Mesothelial cell of epicardium (in vitro differentiated cells): ENCODE measurements around the gene NGDN. TPM values are rescaled to one million over a fixed set of nuclear protein-coding genes. Genes with fewer than 3 reads are reported as not detected.

Source experiments
- DNase-seq, 2 experiments: peaks; one replicate each; pipeline ENCODE4 v3.0.0; 2021; ENCODE audit warnings: low spot score in 2 of 2; ENCODE audit not compliant: unreplicated experiment in 2 of 2
- H3K27ac Mint-ChIP-seq: 2 replicates; pipeline ENCODE4 v1.8.0; 2021; ENCODE audit warnings: mixed read lengths
- H3K27me3 Mint-ChIP-seq: 2 replicates; pipeline ENCODE4 v1.8.0; 2021; ENCODE audit warnings: low read depth, mixed read lengths
- H3K36me3 Mint-ChIP-seq: 2 replicates; pipeline ENCODE4 v1.8.0; 2021; ENCODE audit warnings: mixed read lengths
- H3K4me1 Mint-ChIP-seq: 2 replicates; pipeline ENCODE4 v1.8.0; 2021; ENCODE audit warnings: mixed read lengths
- H3K4me3 Mint-ChIP-seq: 2 replicates; pipeline ENCODE4 v1.8.0; 2021; ENCODE audit warnings: mild to moderate bottlenecking, moderate library complexity, mixed read lengths
- H3K9me3 Mint-ChIP-seq: 2 replicates; pipeline ENCODE4 v1.8.0; 2021; ENCODE audit warnings: mixed read lengths
- CTCF ChIP-seq: fragments of 200-600 bp; sonication (generic); IDR thresholded peaks from one replicate; pipeline ENCODE4 v1.5.0; 2021; ENCODE audit warnings: antibody characterized with exemption; ENCODE audit not compliant: unreplicated experiment
- total RNA-seq: library from RNA; stranded (reverse); gene quantifications from 3 replicates; pipeline ENCODE4 v1.2.1, GENCODE V29; 2021

The NGDN gene
- total RNA-seq, 1 donor from 2014 or later: 49.9 TPM

- Mint-ChIP-seq H3K27ac (no peak overlapping the region), H3K36me3 (no peaks in the 10 kb centered on the region), H3K9me3 (no peaks in the 10 kb centered on the region), H3K4me3 (no peak overlapping the region), H3K27me3 (peaks cover 39% of the 10 kb centered on the region), H3K4me1 (no peaks in the 10 kb centered on the region)
- no peak for TF ChIP-seq CTCF
- DNase-seq: no peak
These were observed 40.6 kb upstream of the NGDN start for GRCh38 chr14:23428686-23429495.

- peaks cover 46% of the 10 kb centered on the region for H3K27me3 Mint-ChIP-seq
- no peaks in the 10 kb centered on the region for H3K36me3 Mint-ChIP-seq
- TF ChIP-seq CTCF: no peak
- no peak overlapping the region for H3K27ac Mint-ChIP-seq
- no peaks in the 10 kb centered on the region for H3K4me1 Mint-ChIP-seq
- no peak for DNase-seq
- no peak overlapping the region for H3K4me3 Mint-ChIP-seq
- H3K9me3 Mint-ChIP-seq: no peaks in the 10 kb centered on the region
These were observed 39.3 kb upstream of the NGDN start for GRCh38 chr14:23430016-23430722.

GRCh38 chr14:23430723-23431085 lies 38.8 kb upstream of the NGDN start:
- TF ChIP-seq CTCF: no peak
- no peak overlapping the region for H3K27ac Mint-ChIP-seq
- peaks cover 46% of the 10 kb centered on the region for H3K27me3 Mint-ChIP-seq
- no peak overlapping the region for H3K4me3 Mint-ChIP-seq
- H3K36me3 Mint-ChIP-seq: no peaks in the 10 kb centered on the region
- no peak for DNase-seq
- no peaks in the 10 kb centered on the region for H3K4me1 Mint-ChIP-seq
- H3K9me3 Mint-ChIP-seq: no peaks in the 10 kb centered on the region

- Mint-ChIP-seq H3K36me3 (no peaks in the 10 kb centered on the region), H3K9me3 (no peaks in the 10 kb centered on the region), H3K27ac (no peak overlapping the region), H3K4me1 (no peaks in the 10 kb centered on the region), H3K27me3 (peaks cover 46% of the 10 kb centered on the region), H3K4me3 (no peak overlapping the region)
- peak in 1 of 2 experiments; percentile 6 for DNase-seq
- no peak for TF ChIP-seq CTCF
These were observed 38.0 kb upstream of the NGDN start for GRCh38 chr14:23431486-23431885.

- TF ChIP-seq CTCF: no peak
- Mint-ChIP-seq H3K27ac (no peak overlapping the region), H3K9me3 (no peaks in the 10 kb centered on the region), H3K4me1 (peaks cover 5% of the 10 kb centered on the region), H3K36me3 (no peaks in the 10 kb centered on the region), H3K4me3 (no peak overlapping the region), H3K27me3 (peaks cover 46% of the 10 kb centered on the region)
- no peak for DNase-seq
These were observed 37.2 kb upstream of the NGDN start for GRCh38 chr14:23432102-23432925.
